ENCODE results near the gene DIPK1A. TPM values are rescaled to one million over a fixed set of nuclear protein-coding genes. Genes with fewer than 3 reads are reported as not detected.
A peak's percentile ranks its signal among the peaks of the same experiment; 100 is the strongest.

The DIPK1A gene
- total RNA-seq, 2 donors from 2014 or later, result 2.2 to 4.2 TPM

GRCh38 chr1:92853299-92853698 is 108.0 kb downstream of the DIPK1A start:
- Mint-ChIP-seq H3K9me3 (no peaks in the 10 kb centered on the region), H3K4me1 (ENCODE audit: low read depth in 2 of 2) (peaks cover 11% of the 10 kb centered on the region in 2 donors), H3K36me3 (peaks cover 6% of the 10 kb centered on the region), H3K27me3 (no peaks in the 10 kb centered on the region), H3K27ac (peak overlapping the region in 1 of 2 donors; percentile 64), H3K4me3 (no peak overlapping the region)
- DNase-seq (ENCODE audit: low spot score) (no peak), ATAC-seq (no peak)

DNA sequence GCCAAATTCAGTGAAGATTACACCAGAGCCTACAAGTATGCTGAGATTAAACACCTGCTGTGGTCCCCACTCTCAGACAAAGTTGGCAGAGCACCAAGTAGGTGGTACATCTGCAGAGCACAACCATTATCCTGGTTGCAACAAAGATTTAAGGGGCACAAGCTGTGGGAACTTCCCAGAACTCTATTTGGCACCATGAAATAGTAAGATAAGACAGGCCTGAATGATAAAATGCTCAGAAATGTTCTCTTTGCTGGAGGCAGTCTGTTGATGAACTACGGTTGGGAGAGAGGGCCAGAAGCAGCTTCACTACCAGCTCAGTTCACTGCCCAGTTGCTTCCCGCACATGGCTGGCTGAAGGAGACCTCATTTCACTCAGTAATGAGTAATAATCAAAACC is 109.5 kb downstream of the DIPK1A start:
- H3K4me3 Mint-ChIP-seq, result no peak overlapping the region
- H3K27ac Mint-ChIP-seq, result no peak overlapping the region

GRCh38 chr1:92850019-92850418 is 111.2 kb downstream of the DIPK1A start:
- no peak for ATAC-seq
- Mint-ChIP-seq H3K9me3 (no peaks in the 10 kb centered on the region), H3K36me3 (peaks cover 5% of the 10 kb centered on the region), H3K27me3 (no peaks in the 10 kb centered on the region), H3K27ac (peak overlapping the region in 1 of 2 donors; percentile 43), H3K4me3 (no peak overlapping the region), H3K4me1 (ENCODE audit: low read depth in 2 of 2) (peaks cover 11% of the 10 kb centered on the region in 2 donors)
- DNase-seq (ENCODE audit: low spot score), result no peak

More for the DNA sequence above, 109.5 kb downstream of the DIPK1A start:
- peaks cover 6% of the 10 kb centered on the region for H3K36me3 Mint-ChIP-seq
- H3K4me1 Mint-ChIP-seq (ENCODE audit: low read depth in 2 of 2), result peaks cover 11% of the 10 kb centered on the region in 2 donors
- no peaks in the 10 kb centered on the region for H3K27me3 Mint-ChIP-seq
- no peak for ATAC-seq
- H3K9me3 Mint-ChIP-seq, result no peaks in the 10 kb centered on the region
- no peak for DNase-seq (ENCODE audit: low spot score)

DNA sequence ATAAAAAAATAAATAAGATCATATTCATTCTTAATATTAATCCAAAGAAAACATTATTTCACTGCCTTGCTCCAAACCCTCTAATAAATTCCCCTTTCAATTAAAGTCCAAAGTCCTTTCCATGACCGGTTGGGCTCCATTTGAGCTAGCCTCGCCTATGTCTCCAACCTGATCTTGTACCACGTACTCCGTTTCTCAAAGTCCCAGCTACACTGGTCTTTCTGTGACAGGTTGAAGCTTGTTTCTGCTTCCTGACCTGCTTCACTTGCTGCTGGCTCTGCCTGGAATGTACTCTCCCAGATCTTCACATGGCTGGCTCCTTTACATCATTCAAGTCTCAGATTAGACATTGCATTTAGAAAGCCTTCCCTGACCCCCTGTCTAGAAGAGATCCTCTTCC is 113.1 kb downstream of the DIPK1A start:
- ATAC-seq, result peak in 1 of 2 donors; percentile 36
- H3K27ac Mint-ChIP-seq, result no peak overlapping the region

DNA sequence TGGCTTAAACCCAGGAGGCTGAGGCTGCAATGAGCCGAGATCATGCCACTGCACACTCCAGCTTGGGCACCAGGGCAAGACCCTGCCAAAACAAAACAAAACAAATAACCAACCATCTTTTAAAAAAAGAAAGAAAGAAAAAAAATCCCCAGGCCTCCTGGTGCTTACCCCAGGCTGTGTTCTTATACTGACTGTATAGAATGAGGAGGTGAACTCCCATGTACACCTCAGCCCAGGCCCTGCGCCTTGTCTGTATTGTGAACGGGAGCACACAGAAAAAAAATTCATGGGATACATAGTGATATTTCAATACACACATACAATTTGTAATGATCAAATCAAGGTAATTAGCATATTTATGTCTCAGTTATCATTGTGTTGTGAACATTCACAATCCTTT is 115.4 kb downstream of the DIPK1A start:
- H3K4me1 Mint-ChIP-seq (ENCODE audit: low read depth in 2 of 2), result peaks cover 5 to 9% of the 10 kb centered on the region in 2 donors

More for the DNA sequence above, 113.1 kb downstream of the DIPK1A start:
- H3K9me3 Mint-ChIP-seq, result no peaks in the 10 kb centered on the region
- DNase-seq (ENCODE audit: low spot score), result no peak
- H3K36me3 Mint-ChIP-seq, result peaks cover 8% of the 10 kb centered on the region
- no peak overlapping the region for H3K4me3 Mint-ChIP-seq
- H3K4me1 Mint-ChIP-seq (ENCODE audit: low read depth in 2 of 2), result peaks cover 3 to 4% of the 10 kb centered on the region in 2 donors
- H3K27me3 Mint-ChIP-seq, result no peaks in the 10 kb centered on the region

GRCh38 chr1:92844439-92844838 is 116.8 kb downstream of the DIPK1A start:
- Mint-ChIP-seq H3K4me3 (no peak overlapping the region), H3K36me3 (peaks cover 29% of the 10 kb centered on the region), H3K27ac (no peak overlapping the region), H3K27me3 (no peaks in the 10 kb centered on the region), H3K4me1 (ENCODE audit: low read depth in 2 of 2) (peaks cover 16 to 18% of the 10 kb centered on the region in 2 donors), H3K9me3 (no peaks in the 10 kb centered on the region)
- no peak for ATAC-seq
- no peak for DNase-seq (ENCODE audit: low spot score)

More for the DNA sequence above, 115.4 kb downstream of the DIPK1A start:
- DNase-seq (ENCODE audit: low spot score) (no peak), ATAC-seq (no peak)
- H3K27ac Mint-ChIP-seq, result no peak overlapping the region
- H3K27me3 Mint-ChIP-seq, result no peaks in the 10 kb centered on the region
- peaks cover 22% of the 10 kb centered on the region for H3K36me3 Mint-ChIP-seq
- H3K9me3 Mint-ChIP-seq, result no peaks in the 10 kb centered on the region
- no peak overlapping the region for H3K4me3 Mint-ChIP-seq

- no peak for DNase-seq (ENCODE audit: low spot score)
- Mint-ChIP-seq H3K4me1 (ENCODE audit: low read depth in 2 of 2) (peaks cover 21 to 24% of the 10 kb centered on the region in 2 donors), H3K27ac (peak overlapping the region; percentile 16 to 34), H3K9me3 (no peaks in the 10 kb centered on the region), H3K27me3 (no peaks in the 10 kb centered on the region), H3K4me3 (no peak overlapping the region), H3K36me3 (peaks cover 31% of the 10 kb centered on the region)
- no peak for ATAC-seq
These were observed 117.6 kb downstream of the DIPK1A start for GRCh38 chr1:92843429-92844352.

DNA sequence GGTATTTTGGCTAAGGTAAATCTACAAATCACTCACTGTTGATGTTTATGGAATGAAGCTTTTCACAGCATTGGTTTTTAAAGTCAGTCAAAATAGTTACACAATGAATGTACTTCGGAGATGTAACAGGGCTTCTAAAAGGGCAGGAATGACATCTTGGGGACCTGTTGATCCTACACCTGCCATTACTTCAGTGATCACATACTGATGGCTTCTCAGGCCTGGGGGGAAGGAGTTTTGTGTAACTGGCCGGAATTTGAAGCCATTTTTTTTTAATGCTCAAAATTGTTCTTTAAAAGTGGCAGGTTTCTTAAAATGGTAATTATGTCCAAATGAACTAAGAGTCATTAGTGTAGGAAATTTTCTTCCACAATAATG is 118.2 kb downstream of the DIPK1A start:
- peaks cover 25 to 29% of the 10 kb centered on the region in 2 donors for H3K4me1 Mint-ChIP-seq (ENCODE audit: low read depth in 2 of 2)
- peaks cover 36% of the 10 kb centered on the region for H3K36me3 Mint-ChIP-seq

DNA sequence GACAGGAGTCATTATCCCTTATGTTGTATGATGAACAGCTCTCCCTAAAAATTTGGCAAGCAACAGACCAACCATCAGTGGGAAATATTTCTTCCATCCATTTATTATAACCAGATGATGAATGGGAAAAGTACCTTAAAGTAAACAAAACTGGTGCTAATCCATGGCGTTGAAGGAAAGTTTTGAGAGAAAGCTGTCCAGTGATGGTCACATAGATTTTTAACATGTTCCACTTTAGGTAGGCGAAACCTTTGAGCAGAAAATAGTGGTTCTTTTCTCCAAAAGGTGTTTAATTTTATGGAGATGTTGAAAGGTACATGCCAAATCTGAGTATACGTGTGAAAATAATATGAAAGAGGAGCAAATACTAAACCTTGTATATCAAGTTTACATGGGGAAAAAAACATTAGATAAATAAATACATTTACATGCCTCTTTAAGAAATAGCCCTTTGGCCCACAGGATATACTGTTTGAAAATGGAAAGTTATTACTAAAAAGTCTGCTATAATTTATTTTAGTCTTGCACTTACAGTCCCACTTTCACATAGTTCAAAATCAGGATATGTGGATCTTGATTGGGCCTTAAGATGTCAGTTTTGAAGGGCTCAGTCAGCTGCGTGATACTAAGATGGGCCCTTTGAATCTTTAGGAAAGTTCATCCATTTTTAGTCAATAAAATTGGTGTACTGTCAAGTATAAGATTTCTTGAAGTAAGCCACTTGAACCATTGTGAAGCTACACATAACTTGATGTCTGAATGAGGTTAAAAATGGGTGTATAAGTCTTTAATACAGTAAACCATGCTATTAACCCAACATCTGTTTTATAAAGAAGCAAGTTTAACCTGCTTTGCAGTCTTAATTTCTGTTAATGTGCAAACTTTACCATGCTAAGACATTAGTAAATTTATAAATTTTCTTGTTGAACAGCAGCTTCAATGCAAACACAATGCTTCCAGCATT is 118.9 kb downstream of the DIPK1A start:
- peaks cover 43% of the 10 kb centered on the region for H3K36me3 Mint-ChIP-seq
- H3K27ac Mint-ChIP-seq, result peak overlapping the region; percentile 16 to 34
- no peaks in the 10 kb centered on the region for H3K9me3 Mint-ChIP-seq
- no peak for DNase-seq (ENCODE audit: low spot score)
- ATAC-seq, result no peak
- peaks cover 32 to 36% of the 10 kb centered on the region in 2 donors for H3K4me1 Mint-ChIP-seq (ENCODE audit: low read depth in 2 of 2)
- H3K4me3 Mint-ChIP-seq, result no peak overlapping the region
- H3K27me3 Mint-ChIP-seq, result no peaks in the 10 kb centered on the region

More for the DNA sequence above, 118.2 kb downstream of the DIPK1A start:
- Mint-ChIP-seq H3K4me3 (no peak overlapping the region), H3K27ac (peak overlapping the region; percentile 16 to 34), H3K27me3 (no peaks in the 10 kb centered on the region), H3K9me3 (no peaks in the 10 kb centered on the region)
- DNase-seq (ENCODE audit: low spot score) (no peak), ATAC-seq (no peak)

GRCh38 chr1:92840600-92840999 is 120.7 kb downstream of the DIPK1A start:
- H3K27me3 Mint-ChIP-seq, result no peaks in the 10 kb centered on the region
- H3K4me3 Mint-ChIP-seq, result peak overlapping the region; percentile 35
- H3K9me3 Mint-ChIP-seq, result no peaks in the 10 kb centered on the region
- H3K36me3 Mint-ChIP-seq, result peaks cover 52% of the 10 kb centered on the region
- DNase-seq (ENCODE audit: low spot score), result no peak
- peak overlapping the region; percentile 27 to 80 for H3K27ac Mint-ChIP-seq
- peaks cover 43 to 51% of the 10 kb centered on the region in 2 donors for H3K4me1 Mint-ChIP-seq (ENCODE audit: low read depth in 2 of 2)
- peak in 1 of 2 donors; percentile 77 for ATAC-seq

DNA sequence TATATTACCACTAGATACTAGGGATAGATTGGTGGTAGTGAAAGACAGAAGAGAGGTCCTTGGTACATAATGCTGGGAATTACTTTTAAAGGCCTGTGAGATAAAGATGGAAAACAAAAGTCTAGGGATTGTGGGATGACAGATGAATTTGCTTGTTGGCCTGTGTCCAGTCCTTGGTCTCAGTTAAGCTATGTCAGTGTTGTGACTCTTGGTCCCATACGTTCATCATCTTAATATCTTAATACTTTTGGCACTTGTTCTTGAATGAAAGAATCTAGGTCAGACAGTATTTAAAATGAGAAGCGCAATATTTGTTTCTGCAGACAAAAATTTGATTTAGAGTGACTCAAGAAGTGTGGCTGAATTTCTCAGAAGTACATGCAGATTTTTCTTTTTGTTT is 121.8 kb downstream of the DIPK1A start:
- DNase-seq (ENCODE audit: low spot score), result no peak
- ATAC-seq, result no peak
- H3K27me3 Mint-ChIP-seq, result no peaks in the 10 kb centered on the region
- peaks cover 52 to 62% of the 10 kb centered on the region in 2 donors for H3K4me1 Mint-ChIP-seq (ENCODE audit: low read depth in 2 of 2)
- no peaks in the 10 kb centered on the region for H3K9me3 Mint-ChIP-seq
- no peak overlapping the region for H3K4me3 Mint-ChIP-seq
- peak overlapping the region; percentile 6 to 80 for H3K27ac Mint-ChIP-seq
- H3K36me3 Mint-ChIP-seq, result peaks cover 63% of the 10 kb centered on the region

DNA sequence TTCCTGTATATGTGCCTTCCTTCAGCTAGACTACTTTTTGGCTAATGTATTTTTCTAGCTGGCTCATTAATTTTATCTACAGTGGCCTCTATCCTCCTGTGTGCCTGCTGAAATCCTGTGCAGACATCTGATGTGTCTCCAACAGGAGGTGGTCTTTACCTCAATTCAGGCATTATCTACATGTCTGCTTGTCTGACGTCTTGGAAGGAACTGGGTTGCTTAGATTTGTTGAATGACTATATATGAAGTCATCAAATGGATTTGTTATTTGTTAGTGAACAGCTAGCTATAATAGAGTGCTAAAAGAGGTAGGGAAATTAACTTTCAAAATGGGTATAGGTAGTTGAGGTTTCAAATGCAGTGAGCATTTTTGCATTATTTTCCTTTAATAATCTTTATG is 122.7 kb downstream of the DIPK1A start:
- DNase-seq (ENCODE audit: low spot score), result no peak
- no peaks in the 10 kb centered on the region for H3K9me3 Mint-ChIP-seq
- no peaks in the 10 kb centered on the region for H3K27me3 Mint-ChIP-seq
- no peak for ATAC-seq
- H3K27ac Mint-ChIP-seq, result peak overlapping the region; percentile 5 to 6
- H3K36me3 Mint-ChIP-seq, result peaks cover 65% of the 10 kb centered on the region
- peaks cover 60 to 72% of the 10 kb centered on the region in 2 donors for H3K4me1 Mint-ChIP-seq (ENCODE audit: low read depth in 2 of 2)
- H3K4me3 Mint-ChIP-seq, result peak overlapping the region; percentile 43

DNA sequence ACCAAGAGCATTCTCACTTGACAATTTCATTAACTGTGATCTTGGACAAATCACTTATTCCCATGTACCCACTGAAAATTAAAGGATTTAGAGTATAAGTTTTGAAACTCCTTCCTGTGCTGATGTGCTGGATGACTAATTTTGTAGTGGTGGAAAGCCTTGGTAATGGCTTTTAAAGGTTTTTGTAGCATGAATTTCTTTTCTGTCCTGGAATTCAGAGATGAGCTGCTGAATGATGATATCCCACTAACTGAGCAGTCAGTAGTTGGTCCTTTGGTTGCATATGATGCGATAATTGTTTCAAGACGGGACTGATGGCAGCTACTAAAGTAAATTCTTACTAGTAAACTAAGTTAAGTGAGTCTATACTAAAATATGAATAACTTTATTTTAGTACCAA is 124.2 kb downstream of the DIPK1A start:
- H3K27me3 Mint-ChIP-seq, result no peaks in the 10 kb centered on the region
- H3K36me3 Mint-ChIP-seq, result peaks cover 69% of the 10 kb centered on the region
- H3K27ac Mint-ChIP-seq, result peak overlapping the region; percentile 9 to 76
- peak overlapping the region; percentile 30 for H3K4me3 Mint-ChIP-seq
- ATAC-seq, result no peak
- DNase-seq (ENCODE audit: low spot score), result no peak
- no peaks in the 10 kb centered on the region for H3K9me3 Mint-ChIP-seq
- H3K4me1 Mint-ChIP-seq (ENCODE audit: low read depth in 2 of 2), result peaks cover 71 to 82% of the 10 kb centered on the region in 2 donors

Measured in natural killer cell treated with Interleukin-12 subunit alpha and Interleukin-12 subunit beta and Interleukin-15 and Interleukin-18, amount 100 ng/mL, for 72 hours (primary cell).